Measurements from ENCODE around the gene PDE4D. TPM values are rescaled to one million over a fixed set of nuclear protein-coding genes. Genes with fewer than 3 reads are reported as not detected.

PDE4D gene
- total and polyA plus RNA-seq, 2 of the 4 experiments (the other 2 are of a cell fraction) = 1.4 to 7.9 TPM

- Histone ChIP-seq H3K4me2 (ENCODE audit: low read depth, low read length) (no peak overlapping the region), H4K20me1 (ENCODE audit: insufficient read depth, low read length) (no peaks in the 10 kb centered on the region), H3K4me3 (ENCODE audit: insufficient read depth, low read depth, low read length) (no peak overlapping the region), H3K14ac (replicated peaks; ENCODE audit: low read depth, low read length) (no peak overlapping the region), H2BK120ac (ENCODE audit: low read depth, low read length) (no peak overlapping the region), H3K79me1 (ENCODE audit: low read depth in 1 of 2, low read length in 2 of 2) (no peaks in the 10 kb centered on the region), H2BK5ac (ENCODE audit: low read depth, low read length, poor library complexity, severe bottlenecking) (no peak overlapping the region), H3K4ac (ENCODE audit: low read depth, low read length) (no peak overlapping the region), H3K56ac (ENCODE audit: extremely low read depth, insufficient read depth, low read length) (no peak overlapping the region), H3K4me1 (ENCODE audit: control insufficient read depth, insufficient read depth, low read length) (no peaks in the 10 kb centered on the region), H3K27me3 (ENCODE audit: control insufficient read depth, insufficient read depth, low read length) (no peaks in the 10 kb centered on the region), H2AFZ (replicated peaks; ENCODE audit: low read length, poor library complexity) (no peak overlapping the region), H3K36me3 (ENCODE audit: control insufficient read depth, insufficient read depth, low read length) (no peaks in the 10 kb centered on the region), H3K27ac (ENCODE audit: insufficient read depth, low read length) (no peak overlapping the region), H4K91ac (ENCODE audit: insufficient read depth, low read depth, low read length) (no peak overlapping the region), H3K23ac (ENCODE audit: low read depth, low read length) (no peak overlapping the region), H3K9me3 (ENCODE audit: control insufficient read depth, insufficient read depth, low read length) (no peaks in the 10 kb centered on the region), H2AK9ac (replicated peaks; ENCODE audit: low read depth, low read length, poor library complexity) (no peak overlapping the region), H3K9ac (ENCODE audit: low read depth, low read length) (no peak overlapping the region), H3K9me1 (ENCODE audit: insufficient read depth, low read length) (no peaks in the 10 kb centered on the region), H2BK20ac (ENCODE audit: low read depth, low read length) (no peak overlapping the region), H4K8ac (ENCODE audit: low read depth in 2 of 2, low read length in 2 of 2) (no peak overlapping the region), H2AK5ac (ENCODE audit: low read depth, low read length) (no peak overlapping the region), H3K18ac (ENCODE audit: low read depth, low read length) (no peak overlapping the region), H4K5ac (ENCODE audit: low read depth, low read length) (no peak overlapping the region), H2BK15ac (ENCODE audit: low read depth, low read length) (no peak overlapping the region)
- POLR2A ChIA-PET (ENCODE audit: unreplicated experiment) = no interaction called here
- no CpG with 5 or more reads among the region's 2 CpGs for WGBS, 2 experiments (ENCODE audit: extremely low coverage in 2 of 2, insufficient read length in 1 of 2)
- TF ChIP-seq MAZ (IDR thresholded peaks at IDR 0.05; ENCODE audit: borderline replicate concordance, low read depth, low read length) = no peak
- no peak for TF ChIP-seq CHD1 (IDR thresholded peaks at IDR 0.05; ENCODE audit: low read depth, low read length)
- no peak for TF ChIP-seq RCOR1 (IDR thresholded peaks at IDR 0.05; ENCODE audit: insufficient replicate concordance, low read length)
- TF ChIP-seq MXI1 (IDR thresholded peaks at IDR 0.05; ENCODE audit: borderline replicate concordance, low read depth, low read length) = no peak
- no peak for TF ChIP-seq POLR2A (IDR thresholded peaks at IDR 0.05; ENCODE audit: low read depth, low read length)
- TF ChIP-seq CEBPB (IDR thresholded peaks at IDR 0.05; ENCODE audit: low read depth, low read length) = no peak
- no peak for TF ChIP-seq SMC3 (IDR thresholded peaks at IDR 0.05; ENCODE audit: low read depth, low read length)
- TF ChIP-seq MAFK (IDR thresholded peaks at IDR 0.05; ENCODE audit: low read depth, low read length) = no peak
- no peak for TF ChIP-seq FOS (IDR thresholded peaks at IDR 0.05; ENCODE audit: low read depth, low read length)
- no peak for TF ChIP-seq BHLHE40 (IDR thresholded peaks at IDR 0.05; ENCODE audit: low read depth, low read length)
- no peak for TF ChIP-seq USF2 (IDR thresholded peaks at IDR 0.05; ENCODE audit: low read depth, low read length)
- no peak for TF ChIP-seq RFX5 (IDR thresholded peaks at IDR 0.05; ENCODE audit: low read depth, low read length)
- TF ChIP-seq NFE2L2 (IDR thresholded peaks at IDR 0.05; ENCODE audit: low read depth, low read length) = no peak
- DNase-seq (no peak), ATAC-seq (ENCODE audit: low read depth) (no peak)
- no TSS peak for BruUV-seq (replicated peaks)
- intact Hi-C loops (cut with micrococcal nuclease) (no loop called here), in situ Hi-C loops (cut with MboI; ENCODE audit: low sequenced_read_pairs) (no loop called here), dilution Hi-C loops (cut with HindIII; ENCODE audit: low sequenced_read_pairs, unreplicated experiment) (no loop called here)
- CTCF ChIA-PET = interaction anchor here (0.7 kb wide), 1 partner anchor 25 kb away, joined by 3 read pairs; no protein-coding TSS in a partner anchor
These were observed 166.3 kb downstream of the PDE4D start for GRCh38 chr5:59727186-59727585.

Measured in IMR-90 (cell line).